Endothelial cell of umbilical vein (primary cell): ENCODE results near the gene LPP. TPM values are rescaled to one million over a fixed set of nuclear protein-coding genes. Genes with fewer than 3 reads are reported as not detected.

Experiments used
- BruUV-seq: library from RNA; stranded (reverse); fragments of 400-500 nt; replicated peaks from 2 replicates; lab custom pipeline; 2021; lab: Mats Ljungman, UMichigan
- CTCF ChIA-PET: fragments of 300-600, 350-600 bp; sonication (Branson Sonifier 250); formaldehyde crosslinking; loops from one replicate; lab custom pipeline; 2021; ENCODE audit warnings: antibody characterized with exemption, inconsistent platforms; lab: Charles Lee
- POLR2A ChIA-PET: fragments of 300-600, 350-600 bp; sonication (Branson Sonifier 250); formaldehyde crosslinking; loops from one replicate; lab custom pipeline; 2021; ENCODE audit warnings: antibody characterized with exemption, inconsistent platforms; lab: Charles Lee
- DNase-seq: peaks from one replicate; pipeline ENCODE4 v3.0.0-alpha.2; 2011; ENCODE audit warnings: low read depth, low spot score
- FAIRE-seq: peaks from 2 replicates; lab custom pipeline; 2011; peaks lifted over from hg19 to GRCh38; lab: Jason Lieb, UNC
- H2AFZ ChIP-seq: 2 replicates; pipeline ENCODE4 v1.6.0; 2012; ENCODE audit warnings: low read depth, low read length, control low read depth, inconsistent platforms
- H3K27ac ChIP-seq: 2 replicates; pipeline ENCODE4 v1.5.1; 2011; ENCODE audit warnings: low read depth, mild to moderate bottlenecking, control low read depth, low read length, moderate library complexity; ENCODE audit not compliant: insufficient read depth
- H3K27me3 ChIP-seq, 2 experiments: 2 replicates each; pipeline versions ENCODE4 v1.6.0 to v1.6.1; 2011; ENCODE audit warnings: low read length in 2 of 2, mixed read lengths in 1 of 2; ENCODE audit not compliant: control insufficient read depth in 2 of 2, insufficient read depth in 2 of 2
- H3K36me3 ChIP-seq, 2 experiments: 2 replicates in 1 of 2; 3 replicates in 1 of 2; pipeline ENCODE4 v1.5.1; 2011; ENCODE audit warnings: low read length in 2 of 2, mild to moderate bottlenecking in 1 of 2, moderate library complexity in 1 of 2; ENCODE audit not compliant: control insufficient read depth in 2 of 2, insufficient read depth in 2 of 2; ENCODE audit errors: extremely low read depth in 1 of 2
- H3K4me1 ChIP-seq: 3 replicates; pipeline ENCODE4 v1.5.1; 2011; ENCODE audit warnings: mild to moderate bottlenecking, low read length; ENCODE audit not compliant: control insufficient read depth, insufficient read depth; ENCODE audit errors: extremely low read depth
- H3K4me2 ChIP-seq: 2 replicates; pipeline ENCODE4 v1.6.1; 2011; ENCODE audit warnings: low read length, control low read depth, mixed read lengths; ENCODE audit not compliant: insufficient read depth
- H3K4me3 ChIP-seq, 3 experiments: fragments of 200-600 bp in 1 of 3; sonication (generic), shearing (Covaris generic) in 1 of 3; replicated peaks in 1 of 3; 2 replicates each; pipeline ENCODE4 v1.5.1; 2011 to 2016; ENCODE audit warnings: control low read depth in 3 of 3, low read length in 3 of 3, mild to moderate bottlenecking in 2 of 3, inconsistent platforms in 1 of 3, low read depth in 1 of 3, moderate library complexity in 1 of 3; ENCODE audit not compliant: insufficient read depth in 1 of 3
- H3K79me2 ChIP-seq: 2 replicates; pipeline ENCODE4 v1.6.0; 2012; ENCODE audit warnings: low read length, inconsistent platforms; ENCODE audit not compliant: control insufficient read depth, insufficient read depth
- H3K9ac ChIP-seq: replicated peaks from 2 replicates; pipeline ENCODE3; 2011; ENCODE audit warnings: low read length, control low read depth; ENCODE audit not compliant: insufficient read depth; ENCODE audit errors: extremely low read depth
- H3K9me1 ChIP-seq: replicated peaks from 3 replicates; pipeline ENCODE4 v1.6.0; 2011; ENCODE audit warnings: mild to moderate bottlenecking, low read length; ENCODE audit not compliant: control insufficient read depth, insufficient read depth; ENCODE audit errors: extremely low read depth
- H3K9me3 ChIP-seq: replicated peaks from 2 replicates; pipeline ENCODE4 v1.5.1; 2012; ENCODE audit warnings: low read length, inconsistent platforms; ENCODE audit not compliant: control insufficient read depth, insufficient read depth
- H4K20me1 ChIP-seq: replicated peaks from 2 replicates; pipeline ENCODE3; 2011; ENCODE audit warnings: mild to moderate bottlenecking, low read length; ENCODE audit not compliant: control insufficient read depth, insufficient read depth; ENCODE audit errors: extremely low read depth
- CTCF ChIP-seq, 2 donors: IDR thresholded peaks; 1 replicate in 1 of 2; 2 replicates in 1 of 2; pipeline ENCODE4 v1.5.1; 2011; ENCODE audit warnings: low read length in 2 of 2, mild to moderate bottlenecking in 2 of 2, moderate library complexity in 2 of 2, control low read depth in 1 of 2, inconsistent platforms in 1 of 2, low read depth in 1 of 2; ENCODE audit not compliant: insufficient read depth in 1 of 2; ENCODE audit errors: extremely low read depth in 1 of 2
- EZH2 ChIP-seq: IDR thresholded peaks from 2 replicates; pipeline ENCODE4 v1.6.1; 2012; ENCODE audit warnings: borderline replicate concordance, low read depth, mild to moderate bottlenecking, moderate library complexity, low read length, inconsistent platforms; ENCODE audit not compliant: severe bottlenecking
- FOS ChIP-seq: IDR thresholded peaks from 2 replicates; pipeline ENCODE4 v1.6.1; 2011; ENCODE audit warnings: mild to moderate bottlenecking, low read length, moderate library complexity, borderline replicate concordance; ENCODE audit not compliant: insufficient read depth
- GATA2 ChIP-seq: IDR thresholded peaks from 2 replicates; pipeline ENCODE4 v1.7.0; 2011; ENCODE audit warnings: low read depth, mild to moderate bottlenecking, moderate library complexity, mixed read lengths, low read length; ENCODE audit not compliant: insufficient read length, insufficient read depth
- JUN ChIP-seq: IDR thresholded peaks from 2 replicates; pipeline ENCODE4 v1.6.1; 2011; ENCODE audit warnings: borderline replicate concordance, low read depth; ENCODE audit not compliant: insufficient read length, insufficient read depth
- MAX ChIP-seq: IDR thresholded peaks from 2 replicates; pipeline ENCODE4 v1.6.1; 2011; ENCODE audit not compliant: insufficient read depth, insufficient read length
- MYC ChIP-seq: IDR thresholded peaks from one replicate; pipeline ENCODE4 v1.6.1; 2011; ENCODE audit warnings: mild to moderate bottlenecking, low read depth, low read length
- POLR2A ChIP-seq: IDR thresholded peaks from 2 replicates; pipeline ENCODE4 v1.6.1; 2012; ENCODE audit warnings: low read depth, mild to moderate bottlenecking, control low read depth, low read length
- POLR2AphosphoS5 ChIP-seq: IDR thresholded peaks from 2 replicates; pipeline ENCODE4 v1.6.1; 2012; ENCODE audit warnings: low read depth, mild to moderate bottlenecking, control low read depth, low read length, moderate library complexity; ENCODE audit not compliant: insufficient read depth
- dilution Hi-C: fragments of 300-500 bp; cut with MboI; formaldehyde crosslinking; loops from one replicate; pipeline ENCODE4 v1.15.0; 2019; ENCODE audit warnings: low sequenced_read_pairs; ENCODE audit not compliant: extremely low pct_ligation_motif_present
- intact Hi-C: fragments of 100-400 bp; cut with micrococcal nuclease; formaldehyde crosslinking; loops from one replicate; pipeline ENCODE4 v1.10.0; 2022
- polyA plus RNA-seq, 4 experiments: library from polyadenylated mRNA; depleted of rRNA in 3 of 4; stranded (reverse) in 3 of 4; unstranded in 1 of 4; fragments of >200 nt; gene quantifications; 2 replicates each; pipeline versions ENCODE4 v1.2.1 to v1.2.3, GENCODE V29; 2011 to 2012; ENCODE audit warnings: missing spikeins in 1 of 4
- total RNA-seq: library from RNA; stranded (reverse); gene quantifications from 2 replicates; pipeline ENCODE4 v1.2.3, GENCODE V29; 2021

The LPP gene
- total and polyA plus RNA-seq, 2 donors (not counting 3 experiments of a cell fraction or from before 2014, with no cell fraction given): 16.9 to 153 TPM

- H3K9ac ChIP-seq: no peak overlapping the region
- no TSS peak for BruUV-seq
- CTCF ChIA-PET: no interaction called here
- H3K9me3 ChIP-seq: no peaks in the 10 kb centered on the region
- H3K27me3 ChIP-seq: no peaks in the 10 kb centered on the region
- DNase-seq (no peak), FAIRE-seq (no peak)
- intact Hi-C loops (no loop called here), dilution Hi-C loops (no loop called here)
- POLR2A ChIA-PET: no interaction called here
- H3K9me1 ChIP-seq: no peaks in the 10 kb centered on the region
- no peak overlapping the region for H3K4me2 ChIP-seq
- no peak overlapping the region for H2AFZ ChIP-seq
- H3K4me3 ChIP-seq: no peak overlapping the region
- H3K79me2 ChIP-seq: no peaks in the 10 kb centered on the region
- no peak overlapping the region for H3K27ac ChIP-seq
- TF ChIP-seq FOS: no peak
- TF ChIP-seq CTCF (IDR thresholded peaks at IDR 0.05; ENCODE audit: extremely low read depth in 1 of 2, insufficient read depth in 1 of 2, low read depth in 1 of 2, low read length in 2 of 2): no peak
- TF ChIP-seq MAX: no peak
- TF ChIP-seq GATA2: no peak
- TF ChIP-seq MYC: no peak
- TF ChIP-seq EZH2: no peak
- TF ChIP-seq JUN: no peak
- TF ChIP-seq POLR2AphosphoS5: no peak
- no peak for TF ChIP-seq POLR2A
- no peaks in the 10 kb centered on the region for H4K20me1 ChIP-seq
- H3K36me3 ChIP-seq: no peaks in the 10 kb centered on the region
- H3K4me1 ChIP-seq: peaks cover 44% of the 10 kb centered on the region
Observed at GRCh38 chr3:188544012-188544411, 390.1 kb downstream of the LPP start.
